SK-N-MC (cell line): Measurements from ENCODE around the gene CDC14A.

ENCODE experiments used
- FOXP2 ChIP-seq: optimal IDR thresholded peaks from 2 replicates; pipeline ENCODE3; 2011; ENCODE audit warnings: mild to moderate bottlenecking, moderate library complexity; ENCODE audit not compliant: insufficient read depth; ENCODE audit errors: extremely low read length, control extremely low read depth
- POLR2AphosphoS5 ChIP-seq: IDR thresholded peaks from 2 replicates; pipeline ENCODE4 v1.6.1; 2012; ENCODE audit warnings: mild to moderate bottlenecking, low read depth, low read length, borderline replicate concordance

- TF ChIP-seq POLR2AphosphoS5 (no peak), FOXP2 (no peak)
Measured at GRCh38 chr1:100349246-100349645, 3.1 kb upstream of the CDC14A start.
